SK-N-SH treated with all-trans-retinoic acid at 6 μM for 48 hours (cell line): Measurements from ENCODE around the gene STOML3.
"Not testable (repeated sequence)": the region's sequence is repeated elsewhere in the genome, so short reads cannot be mapped to it uniquely, and the experiment has no call there.

Source experiments
- ATAC-seq: fragments of 200-7000 bp; cut with Tn5 transposase; 3 replicates; pipeline ENCODE4 v1.9.1; 2020; ENCODE audit warnings: mild to moderate bottlenecking, moderate library complexity
- ARNTL ChIP-seq: fragments of 450-650 bp; formaldehyde crosslinking; IDR thresholded peaks from 2 replicates; pipeline ENCODE4 v1.5.0; 2020; ENCODE audit warnings: low read depth, mild to moderate bottlenecking, moderate library complexity, borderline replicate concordance
- BACH2 ChIP-seq: fragments of 250-450 bp; sonication (Bioruptor Pico); IDR thresholded peaks from 2 replicates; pipeline ENCODE4 v1.9.0; 2021; ENCODE audit warnings: mild to moderate bottlenecking, borderline replicate concordance
- CSDC2 ChIP-seq: fragments of 250-450 bp; sonication (Bioruptor Pico); IDR thresholded peaks from 2 replicates; pipeline ENCODE4 v1.5.0; 2020; ENCODE audit warnings: mild to moderate bottlenecking, moderate library complexity
- CSRNP3 ChIP-seq: fragments of 250-450 bp; sonication (Bioruptor Pico); IDR thresholded peaks from 2 replicates; pipeline ENCODE4 v1.5.1; 2021; ENCODE audit warnings: mild to moderate bottlenecking, moderate library complexity
- ESRRG ChIP-seq: fragments of 250-450 bp; sonication (Bioruptor Pico); IDR thresholded peaks from 2 replicates; pipeline ENCODE4 v1.6.1; 2021; ENCODE audit warnings: mild to moderate bottlenecking
- GLIS3 ChIP-seq: fragments of 250-450 bp; sonication (Bioruptor Pico); IDR thresholded peaks from 2 replicates; pipeline ENCODE4 v1.5.0; 2020; ENCODE audit warnings: mild to moderate bottlenecking, moderate library complexity
- ISL1 ChIP-seq: fragments of 250-450 bp; sonication (Bioruptor Pico); IDR thresholded peaks from 2 replicates; pipeline ENCODE4 v2.1.2; 2022; ENCODE audit warnings: mild to moderate bottlenecking, moderate library complexity
- OSR1 ChIP-seq: fragments of 250-450 bp; sonication (Bioruptor Pico); IDR thresholded peaks from 2 replicates; pipeline ENCODE4 v1.8.0; 2022; ENCODE audit warnings: moderate library complexity, mild to moderate bottlenecking, inconsistent platforms
- PATZ1 ChIP-seq: fragments of 250-450 bp; sonication (Bioruptor Pico); IDR thresholded peaks from 2 replicates; pipeline ENCODE4 v1.8.0; 2020; ENCODE audit warnings: mild to moderate bottlenecking, moderate library complexity, borderline replicate concordance
- POU6F1 ChIP-seq: fragments of 250-450 bp; sonication (Bioruptor Pico); IDR thresholded peaks from 2 replicates; pipeline ENCODE4 v1.8.0; 2021; ENCODE audit warnings: low read depth, mild to moderate bottlenecking, moderate library complexity, borderline replicate concordance
- PPARA ChIP-seq: fragments of 250-450 bp; sonication (Bioruptor Pico); IDR thresholded peaks from 2 replicates; pipeline ENCODE4 v1.5.0; 2020; ENCODE audit warnings: mild to moderate bottlenecking, borderline replicate concordance
- RARB ChIP-seq: fragments of 250-450 bp; sonication (Bioruptor Pico); IDR thresholded peaks from 2 replicates; pipeline ENCODE4 v1.8.0; 2021; ENCODE audit warnings: mild to moderate bottlenecking, moderate library complexity
- SNAI2 ChIP-seq: fragments of 250-450 bp; sonication (Bioruptor Pico); IDR thresholded peaks from 2 replicates; pipeline ENCODE4 v1.5.0; 2020; ENCODE audit warnings: mild to moderate bottlenecking, moderate library complexity
- TCF4 ChIP-seq: fragments of 250-450 bp; sonication (Bioruptor Pico); IDR thresholded peaks from 2 replicates; pipeline ENCODE4 v1.8.0; 2021; ENCODE audit warnings: mild to moderate bottlenecking, moderate library complexity, borderline replicate concordance
- TSHZ2 ChIP-seq: fragments of 250-450 bp; sonication (Bioruptor Pico); IDR thresholded peaks from 2 replicates; pipeline ENCODE4 v1.5.0; 2020; ENCODE audit warnings: mild to moderate bottlenecking, moderate library complexity
- ZC3H10 ChIP-seq: fragments of 250-450 bp; sonication (Bioruptor Pico); IDR thresholded peaks from 2 replicates; pipeline ENCODE4 v1.5.1; 2021; ENCODE audit warnings: mild to moderate bottlenecking, moderate library complexity
- ZFP3 ChIP-seq: fragments of 250-450 bp; sonication (Bioruptor Pico); IDR thresholded peaks from 2 replicates; pipeline ENCODE4 v1.5.0; 2020; ENCODE audit warnings: mild to moderate bottlenecking, moderate library complexity
- ZNF565 ChIP-seq: fragments of 450-650 bp; formaldehyde crosslinking; conservative IDR thresholded peaks from 2 replicates; pipeline ENCODE4 v1.5.0; 2020; ENCODE audit warnings: low read depth, mild to moderate bottlenecking, moderate library complexity
- ZNF70 ChIP-seq: fragments of 450-650 bp; formaldehyde crosslinking; IDR thresholded peaks from 2 replicates; pipeline ENCODE4 v1.5.0; 2020; ENCODE audit warnings: mild to moderate bottlenecking, moderate library complexity
- ZNF8 ChIP-seq: fragments of 450-650 bp; formaldehyde crosslinking; IDR thresholded peaks from 2 replicates; pipeline ENCODE4 v1.5.0; 2020; ENCODE audit warnings: mild to moderate bottlenecking, moderate library complexity

Gene STOML3

GRCh38 chr13:39013462-39013861, 22.8 kb upstream of the STOML3 start:
- no peak for TF ChIP-seq ARNTL (CRISPR knock-in tag)
- no peak for ATAC-seq

- TF ChIP-seq CSDC2 (no peak), GLIS3 (CRISPR knock-in tag) (no peak), SNAI2 (CRISPR knock-in tag) (no peak), ZNF565 (CRISPR knock-in tag) (no peak), CSRNP3 (CRISPR knock-in tag) (no peak)
- ATAC-seq: no peak; the same call in 2 of the 3 replicates
Measured at GRCh38 chr13:39012608-39013007, 22.0 kb upstream of the STOML3 start.

- not testable (repeated sequence) for ATAC-seq
Measured at GRCh38 chr13:39006371-39007111, 15.9 kb upstream of the STOML3 start.

GRCh38 chr13:38998739-38999138, 8.1 kb upstream of the STOML3 start:
- no peak for ATAC-seq
- TF ChIP-seq BACH2 (no peak), ARNTL (CRISPR knock-in tag) (no peak), CSRNP3 (CRISPR knock-in tag) (no peak), ZFP3 (CRISPR knock-in tag) (no peak), OSR1 (CRISPR knock-in tag) (no peak)

GRCh38 chr13:38993381-38993780, 2.8 kb upstream of the STOML3 start:
- ATAC-seq: no peak
- no peak for TF ChIP-seq POU6F1 (CRISPR knock-in tag)
- no peak for TF ChIP-seq PATZ1 (CRISPR knock-in tag)
- TF ChIP-seq ARNTL (CRISPR knock-in tag): no peak
- TF ChIP-seq ZNF565 (CRISPR knock-in tag): no peak
- TF ChIP-seq CSDC2: no peak
- TF ChIP-seq BACH2: no peak
- TF ChIP-seq PPARA (CRISPR knock-in tag): no peak
- TF ChIP-seq ZFP3 (CRISPR knock-in tag): no peak
- TF ChIP-seq CSRNP3 (CRISPR knock-in tag): no peak
- no peak for TF ChIP-seq RARB (CRISPR knock-in tag)
- no peak for TF ChIP-seq OSR1 (CRISPR knock-in tag)
- no peak for TF ChIP-seq GLIS3 (CRISPR knock-in tag)
- TF ChIP-seq ESRRG (CRISPR knock-in tag): no peak
- TF ChIP-seq ZNF70: no peak

- no peak for ATAC-seq
- TF ChIP-seq ISL1 (CRISPR knock-in tag) (no peak), BACH2 (no peak), TSHZ2 (no peak), ZNF70 (no peak), OSR1 (CRISPR knock-in tag) (no peak), ZNF565 (CRISPR knock-in tag) (no peak), ZFP3 (CRISPR knock-in tag) (no peak), PPARA (CRISPR knock-in tag) (no peak), ZNF8 (CRISPR knock-in tag) (no peak), RARB (CRISPR knock-in tag) (no peak), ARNTL (CRISPR knock-in tag) (no peak), GLIS3 (CRISPR knock-in tag) (no peak), ESRRG (CRISPR knock-in tag) (no peak), ZC3H10 (CRISPR knock-in tag) (no peak), TCF4 (CRISPR knock-in tag) (no peak)
Measured at GRCh38 chr13:38981096-38981495, 9.5 kb downstream of the STOML3 start.
